Ureter (tissue), 1 donor: ENCODE data around the gene PLPPR1. TPM values are rescaled to one million over a fixed set of nuclear protein-coding genes. Genes with fewer than 3 reads are reported as not detected.
"Not testable (repeated sequence)": the region's sequence is repeated elsewhere in the genome, so short reads cannot be mapped to it uniquely, and the experiment has no call there.

Experiments
- DNase-seq: peaks from one replicate; pipeline ENCODE4 v3.0.0-alpha.2; 2020; ENCODE audit warnings: low spot score
- total RNA-seq: library from RNA; stranded (reverse); gene quantifications from one replicate; pipeline ENCODE4 v1.2.4, GENCODE V29; 2023
- donor health status: DM: yes; HTN: yes; CAD: no.

PLPPR1 gene
- total RNA-seq, 1 donor from 2014 or later = not detected

- no peak for DNase-seq
Observed at GRCh38 chr9:101275769-101276250, 247.3 kb downstream of the PLPPR1 start.

- DNase-seq = not testable (repeated sequence)
Observed at GRCh38 chr9:101291043-101291442, 262.5 kb downstream of the PLPPR1 start.

GRCh38 chr9:101299901-101300300 lies 271.4 kb downstream of the PLPPR1 start:
- DNase-seq = no peak

DNA sequence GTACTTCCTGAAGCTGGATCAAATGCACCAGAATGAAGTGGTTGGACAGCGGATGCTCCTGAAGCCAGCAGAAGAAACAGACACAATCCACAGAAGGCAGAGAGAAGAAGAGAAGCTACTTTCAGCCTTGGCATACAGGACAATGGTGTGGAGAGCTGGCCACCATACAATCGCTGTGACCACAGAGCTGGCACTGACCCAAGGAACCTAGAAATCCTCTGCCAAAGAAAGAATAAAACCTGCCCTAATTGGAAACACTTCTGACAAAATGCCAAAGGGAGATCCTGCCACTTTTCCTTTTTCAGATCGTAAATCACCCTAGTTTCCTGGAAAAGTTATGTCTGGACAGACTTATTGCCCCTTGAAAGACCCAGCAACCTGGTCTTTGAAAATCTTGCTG lies 278.5 kb downstream of the PLPPR1 start:
- no peak for DNase-seq

- DNase-seq = no peak
Observed at GRCh38 chr9:101307524-101308213, 279.1 kb downstream of the PLPPR1 start.

- DNase-seq = no peak
Observed at GRCh38 chr9:101309139-101309538, 280.6 kb downstream of the PLPPR1 start.

DNA sequence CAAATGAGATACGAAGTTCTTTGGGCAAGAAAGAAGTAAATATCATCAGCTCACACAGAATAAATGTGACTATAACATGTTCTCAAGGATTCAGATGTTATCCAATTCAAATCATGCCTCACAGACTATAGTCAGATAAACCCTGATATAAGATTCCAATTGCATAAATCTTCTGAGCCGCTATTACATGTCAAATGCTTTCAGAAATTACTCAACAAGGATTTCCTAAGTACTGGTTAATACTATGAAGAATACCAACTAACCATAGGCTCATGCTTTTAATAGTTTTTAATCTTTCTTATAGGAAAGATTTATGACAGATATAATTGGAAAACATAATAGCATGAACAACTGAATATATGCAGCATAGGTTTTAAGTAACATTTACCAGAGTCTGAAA lies 282.7 kb downstream of the PLPPR1 start:
- no peak for DNase-seq

DNA sequence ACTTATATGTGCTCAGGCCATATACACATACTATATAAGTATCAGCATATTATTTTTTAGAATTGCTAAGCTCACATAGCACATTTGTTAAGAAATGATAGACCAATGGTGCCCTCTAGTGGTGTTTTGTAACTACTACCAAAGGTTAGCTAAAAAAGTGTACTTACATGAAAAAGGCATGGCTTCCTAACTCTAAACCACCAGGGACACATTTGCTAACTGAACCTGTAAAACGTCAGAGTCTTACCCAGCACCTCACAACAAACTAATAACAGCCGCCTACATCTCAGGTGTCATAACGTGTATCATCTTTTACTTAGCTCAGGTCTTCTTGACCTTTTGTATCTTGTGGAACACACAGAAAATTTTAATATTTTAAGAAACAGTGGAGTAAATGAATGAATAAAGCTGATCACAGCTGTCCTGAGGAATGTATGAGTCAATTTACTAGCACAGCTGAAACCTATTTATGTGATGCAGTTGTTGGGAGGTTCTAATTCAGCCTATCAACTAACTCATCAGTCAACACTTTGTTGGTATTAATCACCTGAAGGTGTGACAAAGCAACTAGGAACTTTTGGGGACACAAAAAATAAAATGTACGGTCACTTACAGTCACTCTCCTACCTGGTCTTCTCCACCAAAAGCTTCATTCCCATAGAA lies 283.4 kb downstream of the PLPPR1 start:
- DNase-seq = no peak

DNA sequence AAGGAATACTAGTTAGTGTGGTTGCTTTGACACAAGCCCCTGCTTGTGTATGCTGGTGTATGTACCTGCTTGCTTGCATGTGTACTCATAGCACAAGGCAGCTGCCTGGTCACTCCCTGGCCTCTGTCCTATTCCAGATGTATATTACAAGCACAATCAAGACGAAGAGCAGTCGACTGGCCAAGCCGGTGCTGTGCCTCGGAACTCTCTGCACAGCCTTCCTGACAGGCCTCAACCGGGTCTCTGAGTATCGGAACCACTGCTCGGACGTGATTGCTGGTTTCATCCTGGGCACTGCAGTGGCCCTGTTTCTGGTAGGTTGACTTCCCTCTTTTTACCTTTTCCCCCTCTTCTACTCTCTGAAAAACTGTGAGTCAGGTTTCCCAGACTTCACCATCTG lies 284.1 kb downstream of the PLPPR1 start:
- no peak for DNase-seq

- DNase-seq = no peak
Observed at GRCh38 chr9:101315112-101315450, 286.6 kb downstream of the PLPPR1 start.

- no peak for DNase-seq
Observed at GRCh38 chr9:101317735-101318134, 289.2 kb downstream of the PLPPR1 start.

- DNase-seq = no peak
Observed at GRCh38 chr9:101323129-101323528, 294.6 kb downstream of the PLPPR1 start.

DNA sequence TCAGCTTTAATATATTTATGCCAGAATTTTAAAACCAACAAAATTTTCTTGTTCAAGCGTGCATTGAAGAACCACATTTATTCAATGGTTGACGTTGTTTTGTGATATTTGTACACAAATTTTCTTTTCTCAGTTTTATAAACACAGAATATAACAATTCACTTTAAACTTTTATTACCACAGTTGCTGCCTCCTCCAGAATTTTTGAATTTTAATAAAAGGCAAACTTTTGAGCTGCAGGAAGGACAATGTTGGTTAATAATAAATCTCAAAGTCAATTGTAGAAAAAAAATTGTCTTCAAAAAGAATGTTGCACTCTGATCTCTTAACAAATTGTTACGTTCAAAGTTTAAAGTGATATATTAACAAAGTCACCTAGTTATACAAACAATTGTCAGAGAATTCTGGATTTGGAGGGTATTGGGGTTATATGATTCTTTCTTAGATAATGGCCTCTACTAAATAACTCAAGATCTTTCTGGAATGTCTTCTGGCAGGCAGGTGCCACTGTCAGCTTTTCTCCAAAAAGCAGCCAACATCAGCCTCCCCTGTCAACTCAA lies 295.8 kb downstream of the PLPPR1 start:
- DNase-seq = no peak

- no peak for DNase-seq
Observed at GRCh38 chr9:101325053-101325452, 296.5 kb downstream of the PLPPR1 start.

- DNase-seq = no peak
Observed at GRCh38 chr9:101326035-101326434, 297.5 kb downstream of the PLPPR1 start.

DNA sequence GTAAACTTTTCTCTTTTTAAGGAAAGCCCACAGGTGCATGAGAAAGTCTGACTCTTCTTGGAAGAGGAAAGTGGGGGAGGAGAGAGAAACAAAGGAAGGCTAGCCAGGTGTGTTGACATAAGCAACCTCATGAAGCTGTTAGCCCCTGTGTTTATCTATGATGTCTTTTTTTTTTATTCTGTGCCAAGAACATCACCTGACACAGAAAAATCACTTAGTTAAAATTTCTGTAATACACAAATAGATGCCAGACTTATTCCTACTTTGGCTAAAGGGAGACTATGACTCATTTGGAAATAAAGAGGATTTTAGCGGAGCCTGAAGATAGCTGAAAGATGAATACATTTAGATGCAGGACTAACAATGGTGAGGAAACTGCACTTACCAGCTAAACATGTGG lies 298.0 kb downstream of the PLPPR1 start:
- DNase-seq = no peak

DNA sequence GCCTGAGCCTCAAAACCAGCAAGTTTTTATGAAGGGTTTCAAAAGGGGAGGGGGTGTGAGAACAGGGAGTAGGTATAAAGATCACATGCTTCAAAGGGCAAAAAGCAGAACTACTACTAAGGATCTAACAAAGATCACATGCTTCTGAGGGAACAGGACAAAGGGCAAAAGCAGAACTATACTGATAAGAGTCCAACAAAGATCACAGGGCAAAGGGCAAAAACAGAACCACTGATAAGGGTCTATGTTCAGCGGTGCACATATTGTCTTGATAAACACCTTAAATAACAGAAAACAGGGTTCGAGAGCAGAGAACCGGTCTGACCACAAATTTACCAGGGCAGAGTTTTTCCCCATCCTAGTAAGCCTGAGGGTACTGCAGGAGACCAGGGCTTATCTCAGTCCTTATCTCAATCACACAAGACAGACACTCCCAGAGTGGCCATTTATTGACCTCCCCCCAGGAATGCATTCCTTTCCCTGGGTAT lies 298.9 kb downstream of the PLPPR1 start:
- DNase-seq = not testable (repeated sequence)

DNA sequence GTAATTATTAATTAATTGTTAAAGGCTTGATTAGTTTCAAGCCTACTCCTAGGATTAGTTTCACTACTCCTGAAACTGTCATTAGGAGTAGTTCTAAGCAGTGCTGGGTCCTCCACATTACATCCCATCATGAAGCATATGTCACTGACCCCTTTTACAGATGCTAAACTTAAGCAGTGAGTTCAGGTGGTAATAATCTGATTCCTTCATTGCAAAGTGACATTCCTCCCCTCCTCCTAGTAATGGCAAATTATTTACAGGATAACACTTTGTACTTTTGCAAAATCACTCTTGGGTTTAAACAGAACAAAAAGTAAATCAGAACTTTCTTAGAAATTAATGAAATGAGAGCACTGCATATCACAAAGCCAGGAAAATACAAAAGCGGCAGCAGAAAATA lies 303.8 kb downstream of the PLPPR1 start:
- no peak for DNase-seq

DNA sequence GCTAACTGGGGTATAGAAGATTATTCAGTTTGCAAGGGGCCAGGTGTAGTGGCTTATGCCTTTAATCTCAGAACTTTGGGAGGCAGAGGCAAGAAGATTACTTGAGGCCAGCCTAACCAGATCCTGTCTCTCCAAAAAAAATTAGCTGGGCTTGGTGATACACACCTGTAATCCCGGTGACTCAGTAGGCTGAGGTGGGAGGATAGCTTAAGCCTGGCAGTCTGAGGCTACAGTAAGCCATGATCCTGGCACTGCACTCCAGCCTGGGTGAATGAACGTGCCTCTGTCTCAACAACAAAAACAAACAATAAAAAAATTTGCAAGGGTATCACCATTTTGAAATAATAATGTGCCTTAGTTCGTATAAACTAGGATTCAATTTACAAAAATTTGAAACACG lies 305.0 kb downstream of the PLPPR1 start:
- no peak for DNase-seq

- DNase-seq = no peak
Observed at GRCh38 chr9:101333926-101334702, 305.6 kb downstream of the PLPPR1 start.

GRCh38 chr9:101336091-101336490 lies 307.6 kb downstream of the PLPPR1 start:
- no peak for DNase-seq

DNA sequence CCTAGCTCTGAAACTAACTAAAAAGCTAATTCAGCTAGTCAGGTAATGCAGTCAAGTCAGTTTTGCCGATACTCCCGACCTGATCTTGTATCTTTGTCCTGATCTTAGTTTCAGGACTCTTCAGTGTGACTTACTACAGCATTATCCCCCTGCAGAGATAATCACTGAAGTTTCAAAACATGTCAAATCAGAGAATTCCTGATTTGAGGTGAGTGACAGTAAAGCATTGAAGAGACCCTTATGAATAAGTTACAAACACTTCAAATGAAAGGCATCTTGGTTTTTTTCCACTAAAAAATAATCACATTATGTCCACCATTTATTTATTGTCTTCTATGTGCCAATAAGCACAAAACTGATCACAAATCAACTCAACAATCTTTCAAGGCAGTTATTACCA lies 308.7 kb downstream of the PLPPR1 start:
- no peak for DNase-seq
